HL-60 (cell line): Measurements from ENCODE around the gene XXYLT1.

Experiments
- GABPA ChIP-seq: IDR thresholded peaks from 2 replicates; pipeline ENCODE4 v1.6.1; 2012; ENCODE audit warnings: low read depth
- POLR2AphosphoS5 ChIP-seq: IDR thresholded peaks from 2 replicates; pipeline ENCODE4 v1.6.1; 2012; ENCODE audit warnings: low read depth
- SPI1 ChIP-seq: IDR thresholded peaks from 2 replicates; pipeline ENCODE4 v1.6.1; 2012; ENCODE audit warnings: low read depth, mild to moderate bottlenecking, borderline replicate concordance
- TF ChIP-seq, protein P1 (sequence below): IDR thresholded peaks from one replicate; pipeline ENCODE4 v1.5.1; 2011; ENCODE audit warnings: low read length, control low read depth, inconsistent platforms; ENCODE audit not compliant: insufficient read depth
- TF ChIP-seq, protein P2 (sequence below): IDR thresholded peaks from 2 replicates; pipeline ENCODE4 v1.6.1; 2012; ENCODE audit warnings: low read depth; ENCODE audit not compliant: insufficient replicate concordance

DNA sequence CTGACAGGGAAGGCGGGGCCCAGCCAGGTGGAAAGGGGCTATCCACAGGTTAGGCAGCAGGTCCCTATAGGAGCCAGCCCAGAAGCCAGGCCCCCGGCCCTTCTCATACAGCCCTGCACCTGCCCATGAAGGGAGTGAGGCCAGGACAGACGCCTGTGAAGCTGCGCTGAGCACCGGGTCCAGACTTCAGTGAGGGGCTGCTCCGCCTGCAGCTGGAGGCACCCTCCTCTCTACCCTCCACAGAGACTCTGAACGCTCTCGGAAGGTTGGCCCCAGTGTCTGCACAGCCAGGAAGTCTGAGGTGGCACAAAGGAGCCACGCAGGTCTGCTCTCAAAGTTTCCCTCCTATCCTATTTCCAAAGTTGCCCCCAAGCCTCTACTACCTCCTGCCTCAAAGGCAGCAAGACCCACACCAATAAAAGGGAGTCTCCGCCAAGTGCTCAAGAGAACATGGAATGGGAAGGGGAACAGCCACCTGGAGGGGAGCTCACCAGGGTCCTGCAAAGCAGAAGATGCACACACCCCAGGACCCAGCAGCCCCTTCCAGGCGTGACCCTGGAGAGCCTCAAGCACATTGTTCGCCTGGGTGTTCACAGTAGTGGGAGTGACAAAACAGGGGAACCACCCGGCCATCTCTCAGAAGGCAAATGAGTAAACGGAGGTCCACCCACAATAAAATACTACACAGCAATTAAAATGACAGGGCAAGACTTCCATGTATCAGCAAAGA, 19.5 kb downstream of the XXYLT1 start:
- TF ChIP-seq, protein P1, sequence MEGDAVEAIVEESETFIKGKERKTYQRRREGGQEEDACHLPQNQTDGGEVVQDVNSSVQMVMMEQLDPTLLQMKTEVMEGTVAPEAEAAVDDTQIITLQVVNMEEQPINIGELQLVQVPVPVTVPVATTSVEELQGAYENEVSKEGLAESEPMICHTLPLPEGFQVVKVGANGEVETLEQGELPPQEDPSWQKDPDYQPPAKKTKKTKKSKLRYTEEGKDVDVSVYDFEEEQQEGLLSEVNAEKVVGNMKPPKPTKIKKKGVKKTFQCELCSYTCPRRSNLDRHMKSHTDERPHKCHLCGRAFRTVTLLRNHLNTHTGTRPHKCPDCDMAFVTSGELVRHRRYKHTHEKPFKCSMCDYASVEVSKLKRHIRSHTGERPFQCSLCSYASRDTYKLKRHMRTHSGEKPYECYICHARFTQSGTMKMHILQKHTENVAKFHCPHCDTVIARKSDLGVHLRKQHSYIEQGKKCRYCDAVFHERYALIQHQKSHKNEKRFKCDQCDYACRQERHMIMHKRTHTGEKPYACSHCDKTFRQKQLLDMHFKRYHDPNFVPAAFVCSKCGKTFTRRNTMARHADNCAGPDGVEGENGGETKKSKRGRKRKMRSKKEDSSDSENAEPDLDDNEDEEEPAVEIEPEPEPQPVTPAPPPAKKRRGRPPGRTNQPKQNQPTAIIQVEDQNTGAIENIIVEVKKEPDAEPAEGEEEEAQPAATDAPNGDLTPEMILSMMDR: no peak
- TF ChIP-seq, protein P2, sequence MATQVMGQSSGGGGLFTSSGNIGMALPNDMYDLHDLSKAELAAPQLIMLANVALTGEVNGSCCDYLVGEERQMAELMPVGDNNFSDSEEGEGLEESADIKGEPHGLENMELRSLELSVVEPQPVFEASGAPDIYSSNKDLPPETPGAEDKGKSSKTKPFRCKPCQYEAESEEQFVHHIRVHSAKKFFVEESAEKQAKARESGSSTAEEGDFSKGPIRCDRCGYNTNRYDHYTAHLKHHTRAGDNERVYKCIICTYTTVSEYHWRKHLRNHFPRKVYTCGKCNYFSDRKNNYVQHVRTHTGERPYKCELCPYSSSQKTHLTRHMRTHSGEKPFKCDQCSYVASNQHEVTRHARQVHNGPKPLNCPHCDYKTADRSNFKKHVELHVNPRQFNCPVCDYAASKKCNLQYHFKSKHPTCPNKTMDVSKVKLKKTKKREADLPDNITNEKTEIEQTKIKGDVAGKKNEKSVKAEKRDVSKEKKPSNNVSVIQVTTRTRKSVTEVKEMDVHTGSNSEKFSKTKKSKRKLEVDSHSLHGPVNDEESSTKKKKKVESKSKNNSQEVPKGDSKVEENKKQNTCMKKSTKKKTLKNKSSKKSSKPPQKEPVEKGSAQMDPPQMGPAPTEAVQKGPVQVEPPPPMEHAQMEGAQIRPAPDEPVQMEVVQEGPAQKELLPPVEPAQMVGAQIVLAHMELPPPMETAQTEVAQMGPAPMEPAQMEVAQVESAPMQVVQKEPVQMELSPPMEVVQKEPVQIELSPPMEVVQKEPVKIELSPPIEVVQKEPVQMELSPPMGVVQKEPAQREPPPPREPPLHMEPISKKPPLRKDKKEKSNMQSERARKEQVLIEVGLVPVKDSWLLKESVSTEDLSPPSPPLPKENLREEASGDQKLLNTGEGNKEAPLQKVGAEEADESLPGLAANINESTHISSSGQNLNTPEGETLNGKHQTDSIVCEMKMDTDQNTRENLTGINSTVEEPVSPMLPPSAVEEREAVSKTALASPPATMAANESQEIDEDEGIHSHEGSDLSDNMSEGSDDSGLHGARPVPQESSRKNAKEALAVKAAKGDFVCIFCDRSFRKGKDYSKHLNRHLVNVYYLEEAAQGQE: no peak
- TF ChIP-seq POLR2AphosphoS5 (no peak), GABPA (no peak), SPI1 (no peak)
